RWPE1 (cell line): ENCODE results near the gene ATP1A4.

Experiments
- CTCF ChIA-PET: fragments of 350-600 bp; sonication (Branson Sonifier 250); formaldehyde crosslinking; extraction: SDS; loops from one replicate; lab custom pipeline; 2021; lab: Yijun Ruan, JAX
- POLR2A ChIA-PET: fragments of 400-600 bp; formaldehyde crosslinking; extraction: SDS; loops from one replicate; lab custom pipeline; 2020; ENCODE audit warnings: antibody characterized with exemption; ENCODE audit not compliant: low non-redundant PET; lab: Yijun Ruan, JAX
- DNase-seq: peaks from one replicate; pipeline ENCODE4 v3.0.0; 2012; ENCODE audit warnings: low spot score
- H3K27ac ChIP-seq: fragments of 450-650 bp; 2 replicates; pipeline ENCODE4 v1.5.1; 2017
- CTCF ChIP-seq: fragments of 450-650 bp; conservative IDR thresholded peaks from 2 replicates; pipeline ENCODE4 v1.5.1; 2017; ENCODE audit warnings: low read depth, mild to moderate bottlenecking

ATP1A4 gene

GRCh38 chr1:160151303-160151702 lies at the start of gene ATP1A4:
Gene ATP1A4 (plus strand): TSS chr1:160151603. CDS start chr1:160152041, 438 bp downstream.
- ChIA-PET POLR2A (no interaction called here), CTCF (interaction anchor here (0.6 kb wide), 2 partner anchors 68 to 100 kb away, joined by 4 to 5 read pairs; no protein-coding TSS in a partner anchor)
- no peak within 1 kb of the TSS for H3K27ac ChIP-seq
- DNase-seq = no peak
- no peak for TF ChIP-seq CTCF

- TF ChIP-seq CTCF = no peak
- POLR2A ChIA-PET = no interaction called here
- DNase-seq = no peak
- CTCF ChIA-PET = interaction anchor here (0.6 to 2.4 kb wide), 18 partner anchors 15 to 262 kb away, joined by 3 to 15 read pairs (median 5); no protein-coding TSS in a partner anchor
- no peak overlapping the region for H3K27ac ChIP-seq
These were observed 49.5 kb upstream of the ATP1A4 start for GRCh38 chr1:160101717-160102522.

- ChIA-PET CTCF (interaction anchor here (0.9 to 1.5 kb wide), 2 partner anchors 18 to 115 kb away, joined by 3 read pairs; no protein-coding TSS in a partner anchor), POLR2A (no interaction called here)
- no peak for DNase-seq
These were observed 47.6 kb upstream of the ATP1A4 start for GRCh38 chr1:160103658-160104408.

GRCh38 chr1:160104486-160104885 lies 46.9 kb upstream of the ATP1A4 start:
- ChIA-PET CTCF (interaction anchor here (0.6 to 0.9 kb wide), 3 partner anchors 19 to 187 kb away, joined by 3 to 4 read pairs (median 3); no protein-coding TSS in a partner anchor), POLR2A (no interaction called here)
- H3K27ac ChIP-seq = no peak overlapping the region
- no peak for TF ChIP-seq CTCF
- no peak for DNase-seq

More at GRCh38 chr1:160103658-160104408, 47.6 kb upstream of the ATP1A4 start:
- TF ChIP-seq CTCF = no peak
- no peak overlapping the region for H3K27ac ChIP-seq

- ChIA-PET CTCF (interaction anchor here (0.6 to 0.9 kb wide), 3 partner anchors 27 to 186 kb away, joined by 3 to 4 read pairs (median 3); no protein-coding TSS in a partner anchor), POLR2A (no interaction called here)
- no peak for TF ChIP-seq CTCF
These were observed 46.2 kb upstream of the ATP1A4 start for GRCh38 chr1:160105155-160105554.

GRCh38 chr1:160107512-160107911 lies 43.9 kb upstream of the ATP1A4 start:
- CTCF ChIA-PET = interaction anchor here (0.8 kb wide), 1 partner anchor 31 kb away, joined by 5 read pairs; no protein-coding TSS in a partner anchor
- TF ChIP-seq CTCF = no peak
- POLR2A ChIA-PET = no interaction called here
- no peak overlapping the region for H3K27ac ChIP-seq
- no peak for DNase-seq

More at GRCh38 chr1:160105155-160105554, 46.2 kb upstream of the ATP1A4 start:
- DNase-seq = no peak
- no peak overlapping the region for H3K27ac ChIP-seq
